ENCODE measurements around the gene ZBTB2. TPM values are rescaled to one million over a fixed set of nuclear protein-coding genes. Genes with fewer than 3 reads are reported as not detected.

Gene ZBTB2
- total and polyA plus RNA-seq, 2 donors (not counting 3 experiments of a cell fraction or from before 2014, with no cell fraction given), result 11.8 to 13.1 TPM

GRCh38 chr6:151370509-151371078 is 20.8 kb downstream of the ZBTB2 start:
- Histone ChIP-seq H3K4me3 (replicated peaks in 1 of 3; ENCODE audit: insufficient read depth in 1 of 3, low read depth in 1 of 3, low read length in 3 of 3) (no peak overlapping the region), H3K27ac (ENCODE audit: insufficient read depth, low read depth, low read length) (no peak overlapping the region), H2AFZ (ENCODE audit: low read depth, low read length) (no peak overlapping the region), H3K9ac (replicated peaks; ENCODE audit: extremely low read depth, insufficient read depth, low read length) (no peak overlapping the region), H3K9me3 (replicated peaks; ENCODE audit: control insufficient read depth, insufficient read depth, low read length) (no peaks in the 10 kb centered on the region), H3K4me2 (ENCODE audit: insufficient read depth, low read length) (no peak overlapping the region), H3K9me1 (replicated peaks; ENCODE audit: control insufficient read depth, extremely low read depth, insufficient read depth, low read length) (no peaks in the 10 kb centered on the region), H3K79me2 (ENCODE audit: control insufficient read depth, insufficient read depth, low read length) (peaks cover 10% of the 10 kb centered on the region), H3K4me1 (ENCODE audit: control insufficient read depth, extremely low read depth, insufficient read depth, low read length) (peaks cover 25% of the 10 kb centered on the region), H4K20me1 (replicated peaks; ENCODE audit: control insufficient read depth, extremely low read depth, insufficient read depth, low read length) (no peaks in the 10 kb centered on the region), H3K36me3 (ENCODE audit: control insufficient read depth in 2 of 2, extremely low read depth in 1 of 2, insufficient read depth in 2 of 2, low read length in 2 of 2) (peaks cover 3 to 16% of the 10 kb centered on the region in 2 experiments), H3K27me3 (ENCODE audit: control insufficient read depth in 2 of 2, insufficient read depth in 2 of 2, low read length in 2 of 2) (no peaks in the 10 kb centered on the region)
- ChIA-PET CTCF (interaction anchor here (0.6 to 3.3 kb wide), 13 partner anchors 12 to 553 kb away, joined by 3 to 23 read pairs (median 4); no protein-coding TSS in a partner anchor), POLR2A (no interaction called here)
- no TSS peak for BruUV-seq (replicated peaks)
- TF ChIP-seq CTCF (IDR thresholded peaks at IDR 0.05; ENCODE audit: extremely low read depth in 1 of 2, insufficient read depth in 1 of 2, low read depth in 1 of 2, low read length in 2 of 2) (peak; percentile 9 to 21), FOS (IDR thresholded peaks at IDR 0.05; ENCODE audit: borderline replicate concordance, insufficient read depth, low read length) (no peak), MYC (IDR thresholded peaks at IDR 0.05; ENCODE audit: low read depth, low read length) (no peak)
- intact Hi-C loops (cut with micrococcal nuclease), result no loop called here
- dilution Hi-C loops (cut with MboI; ENCODE audit: extremely low pct_ligation_motif_present, low sequenced_read_pairs), result no loop called here
- FAIRE-seq (no peak), DNase-seq (ENCODE audit: low read depth, low spot score) (peak; percentile 42)

DNA sequence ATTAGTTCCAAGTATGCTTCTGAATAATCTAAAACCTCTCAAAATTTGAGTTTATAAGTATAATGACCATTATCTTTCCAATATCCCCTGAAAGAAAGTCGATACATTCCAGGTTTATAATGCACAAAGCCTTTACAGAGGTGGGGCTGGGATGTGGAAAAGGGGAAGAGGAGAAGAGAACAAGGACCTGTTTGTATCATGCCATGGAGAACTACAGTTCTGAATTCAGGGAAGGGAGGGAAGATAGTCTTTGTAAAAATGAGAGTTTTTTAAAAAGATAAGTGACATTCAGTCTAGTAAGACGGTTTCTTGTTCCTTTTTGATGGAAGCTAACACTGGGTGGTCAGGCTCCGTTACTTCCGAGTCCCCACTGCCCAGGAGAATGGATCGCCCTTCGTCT is 26.1 kb downstream of the ZBTB2 start:
- no peaks in the 10 kb centered on the region for H3K79me2 ChIP-seq (ENCODE audit: control insufficient read depth, insufficient read depth, low read length)
- no peak for DNase-seq (ENCODE audit: low read depth, low spot score)
- POLR2A ChIA-PET, result no interaction called here
- H3K27me3 ChIP-seq (ENCODE audit: control insufficient read depth in 2 of 2, insufficient read depth in 2 of 2, low read length in 2 of 2), result no peaks in the 10 kb centered on the region
- no peak overlapping the region for H2AFZ ChIP-seq (ENCODE audit: low read depth, low read length)
- peaks cover 2 to 13% of the 10 kb centered on the region in 2 experiments for H3K36me3 ChIP-seq (ENCODE audit: control insufficient read depth in 2 of 2, extremely low read depth in 1 of 2, insufficient read depth in 2 of 2, low read length in 2 of 2)
- H3K4me3 ChIP-seq (replicated peaks in 1 of 3; ENCODE audit: insufficient read depth in 1 of 3, low read depth in 1 of 3, low read length in 3 of 3), result no peak overlapping the region
- dilution Hi-C loops (cut with MboI; ENCODE audit: extremely low pct_ligation_motif_present, low sequenced_read_pairs) (no loop called here), intact Hi-C loops (cut with micrococcal nuclease) (no loop called here)
- H3K9me3 ChIP-seq (replicated peaks; ENCODE audit: control insufficient read depth, insufficient read depth, low read length), result no peaks in the 10 kb centered on the region
- no peak overlapping the region for H3K27ac ChIP-seq (ENCODE audit: insufficient read depth, low read depth, low read length)
- no peaks in the 10 kb centered on the region for H4K20me1 ChIP-seq (replicated peaks; ENCODE audit: control insufficient read depth, extremely low read depth, insufficient read depth, low read length)
- H3K9me1 ChIP-seq (replicated peaks; ENCODE audit: control insufficient read depth, extremely low read depth, insufficient read depth, low read length), result no peaks in the 10 kb centered on the region
- BruUV-seq (replicated peaks), result no TSS peak
- no peak for TF ChIP-seq CTCF (IDR thresholded peaks at IDR 0.05; ENCODE audit: extremely low read depth in 1 of 2, insufficient read depth in 1 of 2, low read depth in 1 of 2, low read length in 2 of 2)
- H3K4me1 ChIP-seq (ENCODE audit: control insufficient read depth, extremely low read depth, insufficient read depth, low read length), result no peaks in the 10 kb centered on the region
- FAIRE-seq, result no peak
- no peak overlapping the region for H3K9ac ChIP-seq (replicated peaks; ENCODE audit: extremely low read depth, insufficient read depth, low read length)
- no peak overlapping the region for H3K4me2 ChIP-seq (ENCODE audit: insufficient read depth, low read length)
- CTCF ChIA-PET, result interaction anchor here (1.0 to 2.3 kb wide), 2 partner anchors 10 to 473 kb away, joined by 3 to 5 read pairs; no protein-coding TSS in a partner anchor
